HEK293 (cell line): ENCODE results near the gene SLAMF9.

ENCODE experiments used
- TCF7L2 ChIP-seq: IDR thresholded peaks from 2 replicates; pipeline ENCODE4 v1.6.1; 2011; ENCODE audit warnings: low read depth, mild to moderate bottlenecking, inconsistent platforms, low read length, moderate library complexity, borderline replicate concordance
- YY1 ChIP-seq: fragments of 450-650 bp; formaldehyde crosslinking; IDR thresholded peaks from 2 replicates; pipeline ENCODE4 v1.5.1; 2018; ENCODE audit warnings: missing biosample characterization, missing genetic modification characterization
- ZNF174 ChIP-seq: fragments of 450-650 bp; formaldehyde crosslinking; IDR thresholded peaks from 2 replicates; pipeline ENCODE4 v1.5.0; 2017; ENCODE audit warnings: missing biosample characterization, mild to moderate bottlenecking, missing genetic modification characterization
- ZNF404 ChIP-seq: fragments of 450-650 bp; formaldehyde crosslinking; IDR thresholded peaks from 2 replicates; pipeline ENCODE4 v1.5.1; 2017; ENCODE audit warnings: missing biosample characterization, missing genetic modification characterization
- ZNF768 ChIP-seq: fragments of 450-650 bp; formaldehyde crosslinking; IDR thresholded peaks from 2 replicates; pipeline ENCODE4 v1.5.1; 2018; ENCODE audit warnings: missing biosample characterization, mild to moderate bottlenecking, missing genetic modification characterization
- ZNF830 ChIP-seq: fragments of 450-650 bp; IDR thresholded peaks from 2 replicates; pipeline ENCODE4 v1.5.0; 2018; ENCODE audit warnings: missing biosample characterization, missing genetic modification characterization, low read depth, mild to moderate bottlenecking, moderate library complexity
- TF ChIP-seq, protein P1 (sequence below): fragments of 450-650 bp; formaldehyde crosslinking; IDR thresholded peaks from 2 replicates; pipeline ENCODE4 v1.5.1; 2016; ENCODE audit warnings: missing biosample characterization, missing genetic modification characterization

DNA sequence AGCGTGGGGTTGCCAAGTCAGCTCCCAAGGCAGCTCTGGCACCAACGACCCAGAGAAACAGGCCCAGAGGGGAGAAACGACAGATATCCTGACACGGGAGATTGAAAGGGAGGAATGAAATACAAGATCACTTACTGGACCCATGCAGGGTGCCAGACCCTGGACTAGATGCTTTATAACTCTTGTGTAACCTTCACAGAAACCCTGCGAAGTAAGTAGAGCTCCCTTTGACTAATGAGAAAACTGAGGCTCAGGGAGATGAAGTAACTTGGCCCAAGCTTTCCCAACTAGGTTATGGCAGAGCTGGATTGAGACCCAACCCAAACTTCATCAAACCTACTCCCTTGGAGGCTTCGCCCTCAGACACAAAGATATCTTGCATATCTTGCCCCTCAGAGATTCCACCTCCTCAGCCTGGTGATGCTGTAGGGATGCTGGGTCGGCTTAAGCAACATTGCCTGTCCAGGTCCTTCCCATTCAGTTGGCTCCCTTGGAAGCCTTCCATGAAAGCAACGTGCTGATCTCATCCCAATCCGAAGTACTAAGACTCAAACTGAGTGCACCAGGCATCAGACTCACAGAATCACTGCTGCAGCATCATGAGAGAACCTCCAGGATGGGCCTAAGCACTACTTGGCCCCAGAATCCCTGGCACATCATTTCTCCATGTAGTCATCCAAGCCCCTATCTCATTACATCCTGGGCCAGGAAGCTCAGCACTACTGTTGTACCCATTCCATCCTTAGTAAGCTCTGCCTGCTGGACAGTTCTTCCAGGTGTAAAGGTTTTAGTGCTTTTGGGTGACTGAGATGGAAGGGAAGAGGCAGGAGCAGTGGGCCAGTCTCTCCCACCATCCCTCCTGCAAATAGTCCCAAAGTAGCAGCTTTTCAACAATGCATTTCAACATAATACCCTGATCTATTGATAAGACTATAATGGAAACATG, 7.5 kb downstream of the SLAMF9 start:
- TF ChIP-seq ZNF174 (tag by site-specific recombination) (no peak), ZNF830 (tag by site-specific recombination) (no peak), ZNF768 (no peak), YY1 (tag by site-specific recombination) (no peak), TCF7L2 (no peak), ZNF404 (tag by site-specific recombination) (no peak)
- TF ChIP-seq, protein P1, sequence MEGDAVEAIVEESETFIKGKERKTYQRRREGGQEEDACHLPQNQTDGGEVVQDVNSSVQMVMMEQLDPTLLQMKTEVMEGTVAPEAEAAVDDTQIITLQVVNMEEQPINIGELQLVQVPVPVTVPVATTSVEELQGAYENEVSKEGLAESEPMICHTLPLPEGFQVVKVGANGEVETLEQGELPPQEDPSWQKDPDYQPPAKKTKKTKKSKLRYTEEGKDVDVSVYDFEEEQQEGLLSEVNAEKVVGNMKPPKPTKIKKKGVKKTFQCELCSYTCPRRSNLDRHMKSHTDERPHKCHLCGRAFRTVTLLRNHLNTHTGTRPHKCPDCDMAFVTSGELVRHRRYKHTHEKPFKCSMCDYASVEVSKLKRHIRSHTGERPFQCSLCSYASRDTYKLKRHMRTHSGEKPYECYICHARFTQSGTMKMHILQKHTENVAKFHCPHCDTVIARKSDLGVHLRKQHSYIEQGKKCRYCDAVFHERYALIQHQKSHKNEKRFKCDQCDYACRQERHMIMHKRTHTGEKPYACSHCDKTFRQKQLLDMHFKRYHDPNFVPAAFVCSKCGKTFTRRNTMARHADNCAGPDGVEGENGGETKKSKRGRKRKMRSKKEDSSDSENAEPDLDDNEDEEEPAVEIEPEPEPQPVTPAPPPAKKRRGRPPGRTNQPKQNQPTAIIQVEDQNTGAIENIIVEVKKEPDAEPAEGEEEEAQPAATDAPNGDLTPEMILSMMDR (tag by site-specific recombination) = no peak
